T-helper 17 cell (primary cell): Measurements from ENCODE around the gene CYBB. TPM values are rescaled to one million over a fixed set of nuclear protein-coding genes. Genes with fewer than 3 reads are reported as not detected.

Experiments
- ATAC-seq: fragments of 150-1000 bp; cut with Tn5 transposase; 2 replicates; pipeline ENCODE4 v1.10.0; 2021; ENCODE audit warnings: mild to moderate bottlenecking, moderate library complexity
- DNase-seq, 3 donors: peaks; one replicate each; pipeline versions ENCODE4 v3.0.0 to v3.0.0-alpha.2; 2020 to 2021
- H3K9me3 ChIP-seq: one replicate; pipeline ENCODE4 v1.7.0; 2013; ENCODE audit warnings: low read length, mild to moderate bottlenecking; ENCODE audit not compliant: control insufficient read depth, poor library complexity, severe bottlenecking
- H3K27ac Mint-ChIP-seq: one replicate; pipeline ENCODE4 v1.8.0; 2022; ENCODE audit warnings: mild to moderate bottlenecking, moderate library complexity, mixed read lengths
- H3K27me3 Mint-ChIP-seq: one replicate; pipeline ENCODE4 v1.8.0; 2022; ENCODE audit warnings: mixed read lengths
- H3K36me3 Mint-ChIP-seq: one replicate; pipeline ENCODE4 v1.8.0; 2022; ENCODE audit warnings: low read depth, mixed read lengths
- H3K4me1 Mint-ChIP-seq: one replicate; pipeline ENCODE4 v1.8.0; 2022; ENCODE audit warnings: mild to moderate bottlenecking, mixed read lengths
- H3K4me3 Mint-ChIP-seq: one replicate; pipeline ENCODE4 v1.8.0; 2022; ENCODE audit warnings: mild to moderate bottlenecking, moderate library complexity, mixed read lengths
- total RNA-seq, 4 donors: library from RNA in 2 of 4; stranded (reverse) in 2 of 4; gene quantifications; one replicate each; pipeline ENCODE4 v1.2.3 and lab custom pipeline; 2022 to 2026

The CYBB gene
- total RNA-seq, 2 donors from 2014 or later: 2.3 to 15.5 TPM

DNA sequence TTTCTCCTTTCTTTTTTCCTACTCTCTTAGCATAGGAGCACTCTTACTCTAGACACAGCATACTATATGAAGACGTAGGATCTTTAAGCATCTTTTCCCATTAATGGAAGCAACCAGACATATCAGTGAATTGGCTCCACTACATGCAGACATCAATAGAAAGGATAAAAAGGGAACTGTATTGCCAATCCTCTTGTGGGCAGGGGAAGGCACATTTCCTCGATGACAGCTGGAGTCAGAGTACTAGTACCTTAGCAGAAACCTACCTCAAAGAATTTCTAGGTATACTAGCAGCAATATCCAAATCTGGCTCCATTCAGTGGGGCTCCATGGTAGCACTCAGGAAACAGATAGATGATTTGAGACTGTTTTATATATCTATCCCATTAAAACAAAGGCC, 20.1 kb downstream of the CYBB start:
- peaks cover 3% of the 10 kb centered on the region for H3K4me1 Mint-ChIP-seq
- no peak overlapping the region for H3K27ac Mint-ChIP-seq
- no peak for ATAC-seq

GRCh38 chrX:37800717-37801116, 20.9 kb downstream of the CYBB start:
- H3K27ac Mint-ChIP-seq: no peak overlapping the region
- H3K36me3 Mint-ChIP-seq: no peaks in the 10 kb centered on the region
- no peaks in the 10 kb centered on the region for H3K27me3 Mint-ChIP-seq
- DNase-seq (no peak), ATAC-seq (no peak)
- H3K4me1 Mint-ChIP-seq: peaks cover 3% of the 10 kb centered on the region
- H3K4me3 Mint-ChIP-seq: no peak overlapping the region
- no peaks in the 10 kb centered on the region for H3K9me3 ChIP-seq

More for the DNA sequence above, 20.1 kb downstream of the CYBB start:
- no peaks in the 10 kb centered on the region for H3K27me3 Mint-ChIP-seq
- DNase-seq: no peak
- no peaks in the 10 kb centered on the region for H3K36me3 Mint-ChIP-seq
- H3K4me3 Mint-ChIP-seq: no peak overlapping the region
- H3K9me3 ChIP-seq: no peaks in the 10 kb centered on the region

- ATAC-seq: no peak
- Mint-ChIP-seq H3K4me1 (no peaks in the 10 kb centered on the region), H3K27me3 (no peaks in the 10 kb centered on the region), H3K27ac (no peak overlapping the region), H3K36me3 (no peaks in the 10 kb centered on the region), H3K4me3 (no peak overlapping the region)
- no peak for DNase-seq
- H3K9me3 ChIP-seq: no peaks in the 10 kb centered on the region
Observed at GRCh38 chrX:37802028-37802427, 22.2 kb downstream of the CYBB start.

DNA sequence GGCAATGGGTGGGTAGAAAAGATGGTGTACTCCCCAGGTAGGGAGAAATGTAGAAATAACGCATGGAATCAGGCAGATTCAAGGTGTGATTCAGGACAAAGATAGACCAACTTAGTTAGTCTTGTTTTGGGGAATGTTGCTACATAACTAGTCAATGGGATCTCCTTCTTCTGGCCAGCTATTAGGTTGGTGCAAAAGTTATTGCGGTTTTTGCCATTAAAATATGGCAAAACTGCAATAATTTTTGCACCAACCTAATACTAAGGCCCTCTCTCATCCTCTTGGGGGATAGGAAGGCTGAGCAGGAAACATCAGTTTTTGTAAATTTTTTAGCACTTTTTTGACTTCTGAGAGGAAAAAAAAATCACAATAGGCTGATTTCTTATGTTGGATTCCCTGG, 23.2 kb downstream of the CYBB start:
- Mint-ChIP-seq H3K4me1 (no peaks in the 10 kb centered on the region), H3K27ac (no peak overlapping the region), H3K27me3 (no peaks in the 10 kb centered on the region), H3K4me3 (no peak overlapping the region), H3K36me3 (no peaks in the 10 kb centered on the region)
- no peaks in the 10 kb centered on the region for H3K9me3 ChIP-seq
- ATAC-seq (no peak), DNase-seq (no peak)

DNA sequence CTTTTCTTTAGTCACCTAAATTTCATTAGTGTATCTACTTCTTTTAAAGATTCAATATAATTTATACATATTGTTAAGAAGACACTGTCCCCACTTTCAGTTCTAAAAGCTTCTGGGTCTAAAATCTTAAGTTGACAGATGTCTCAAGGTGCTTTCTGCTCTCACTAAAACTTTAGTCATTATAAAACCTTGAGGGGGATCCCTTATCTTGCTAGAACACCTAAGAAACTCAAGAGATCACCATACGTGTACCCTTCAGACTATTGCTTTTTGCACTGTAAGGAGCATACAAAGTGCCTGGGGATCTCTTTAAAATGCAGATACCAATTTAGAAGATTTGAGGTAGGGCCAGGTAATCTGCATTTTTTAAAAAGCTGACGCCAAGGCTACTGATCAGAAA, 30.1 kb downstream of the CYBB start:
- Mint-ChIP-seq H3K4me1 (peaks cover 8% of the 10 kb centered on the region), H3K4me3 (no peak overlapping the region), H3K36me3 (no peaks in the 10 kb centered on the region), H3K27me3 (no peaks in the 10 kb centered on the region), H3K27ac (no peak overlapping the region)
- no peak for DNase-seq
- no peak for ATAC-seq
- H3K9me3 ChIP-seq: no peaks in the 10 kb centered on the region

DNA sequence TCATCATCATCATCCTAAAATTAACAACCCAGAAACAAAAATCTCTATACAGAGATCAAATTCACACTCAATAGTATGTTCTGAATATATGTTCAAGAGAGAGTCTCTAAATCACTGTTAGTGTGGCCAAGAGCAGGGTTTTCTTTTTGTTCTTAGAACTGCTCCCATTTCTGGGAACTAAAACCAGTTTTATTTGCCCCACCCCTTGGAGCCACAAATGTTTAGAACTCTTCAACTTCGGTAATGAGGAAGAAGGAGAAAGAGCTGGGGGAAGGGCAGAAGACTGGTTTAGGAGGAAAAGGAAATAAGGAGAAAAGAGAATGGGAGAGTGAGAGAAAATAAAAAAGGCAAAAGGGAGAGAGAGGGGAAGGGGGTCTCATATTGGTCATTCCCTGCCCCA, 32.3 kb downstream of the CYBB start:
- ATAC-seq (no peak), DNase-seq (no peak)
- peaks cover 5% of the 10 kb centered on the region for H3K27me3 Mint-ChIP-seq
- H3K4me1 Mint-ChIP-seq: peaks cover 8% of the 10 kb centered on the region
- H3K4me3 Mint-ChIP-seq: peak overlapping the region; percentile 28
- no peak overlapping the region for H3K27ac Mint-ChIP-seq
- H3K9me3 ChIP-seq: no peaks in the 10 kb centered on the region
- no peaks in the 10 kb centered on the region for H3K36me3 Mint-ChIP-seq

DNA sequence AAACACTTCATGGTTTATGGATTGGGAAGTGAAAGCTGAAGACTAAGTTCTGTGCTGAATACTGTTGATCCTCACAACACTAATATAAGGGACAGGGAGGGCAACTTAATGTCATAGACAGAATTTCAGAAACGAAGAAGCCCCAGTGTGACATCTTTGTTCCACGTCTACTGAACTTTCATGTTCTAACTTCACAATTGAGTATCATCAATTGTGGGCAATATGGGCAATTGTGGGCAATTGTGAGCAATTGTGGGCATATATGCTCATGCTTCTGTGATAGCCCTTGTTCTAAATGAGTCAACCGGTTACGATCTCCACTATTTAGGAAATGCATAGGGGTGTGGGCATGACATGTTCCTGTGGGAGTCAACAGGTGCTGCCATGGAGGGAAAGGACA, 33.7 kb downstream of the CYBB start:
- H3K27ac Mint-ChIP-seq: no peak overlapping the region
- no peak for ATAC-seq
- H3K4me1 Mint-ChIP-seq: peaks cover 8% of the 10 kb centered on the region
- no peaks in the 10 kb centered on the region for H3K36me3 Mint-ChIP-seq
- no peak overlapping the region for H3K4me3 Mint-ChIP-seq
- no peak for DNase-seq
- peaks cover 5% of the 10 kb centered on the region for H3K27me3 Mint-ChIP-seq
- H3K9me3 ChIP-seq: no peaks in the 10 kb centered on the region

GRCh38 chrX:37815366-37815765, 35.5 kb downstream of the CYBB start:
- Mint-ChIP-seq H3K4me3 (no peak overlapping the region), H3K27ac (no peak overlapping the region), H3K4me1 (peaks cover 8% of the 10 kb centered on the region), H3K36me3 (no peaks in the 10 kb centered on the region), H3K27me3 (peaks cover 5% of the 10 kb centered on the region)
- no peak for ATAC-seq
- no peak for DNase-seq
- no peaks in the 10 kb centered on the region for H3K9me3 ChIP-seq

GRCh38 chrX:37816766-37817165, 36.9 kb downstream of the CYBB start:
- peaks cover 5% of the 10 kb centered on the region for H3K27me3 Mint-ChIP-seq
- H3K4me3 Mint-ChIP-seq: no peak overlapping the region
- DNase-seq (no peak), ATAC-seq (no peak)
- H3K36me3 Mint-ChIP-seq: no peaks in the 10 kb centered on the region
- no peak overlapping the region for H3K27ac Mint-ChIP-seq
- no peaks in the 10 kb centered on the region for H3K9me3 ChIP-seq
- H3K4me1 Mint-ChIP-seq: peaks cover 8% of the 10 kb centered on the region

GRCh38 chrX:37817176-37817575, 37.3 kb downstream of the CYBB start:
- no peak overlapping the region for H3K4me3 Mint-ChIP-seq
- H3K9me3 ChIP-seq: no peaks in the 10 kb centered on the region
- no peaks in the 10 kb centered on the region for H3K36me3 Mint-ChIP-seq
- no peak overlapping the region for H3K27ac Mint-ChIP-seq
- DNase-seq (no peak), ATAC-seq (no peak)
- peaks cover 4% of the 10 kb centered on the region for H3K4me1 Mint-ChIP-seq
- H3K27me3 Mint-ChIP-seq: peaks cover 5% of the 10 kb centered on the region

- H3K36me3 Mint-ChIP-seq: peaks cover 1% of the 10 kb centered on the region
- no peak overlapping the region for H3K4me3 Mint-ChIP-seq
- ATAC-seq: no peak
- no peak for DNase-seq
- H3K4me1 Mint-ChIP-seq: peaks cover 2% of the 10 kb centered on the region
- no peaks in the 10 kb centered on the region for H3K9me3 ChIP-seq
- H3K27me3 Mint-ChIP-seq: peaks cover 5% of the 10 kb centered on the region
- no peak overlapping the region for H3K27ac Mint-ChIP-seq
Observed at GRCh38 chrX:37817579-37817978, 37.7 kb downstream of the CYBB start.

GRCh38 chrX:37818031-37818430, 38.2 kb downstream of the CYBB start:
- Mint-ChIP-seq H3K27me3 (peaks cover 5% of the 10 kb centered on the region), H3K27ac (no peak overlapping the region), H3K36me3 (peaks cover 2% of the 10 kb centered on the region), H3K4me3 (no peak overlapping the region), H3K4me1 (peaks cover 3% of the 10 kb centered on the region)
- DNase-seq (no peak), ATAC-seq (no peak)
- no peaks in the 10 kb centered on the region for H3K9me3 ChIP-seq

- no peak for DNase-seq
- no peaks in the 10 kb centered on the region for H3K9me3 ChIP-seq
- Mint-ChIP-seq H3K27ac (no peak overlapping the region), H3K36me3 (peaks cover 2% of the 10 kb centered on the region), H3K27me3 (peaks cover 5% of the 10 kb centered on the region), H3K4me1 (peaks cover 16% of the 10 kb centered on the region), H3K4me3 (no peak overlapping the region)
- no peak for ATAC-seq
Observed at GRCh38 chrX:37820646-37821045, 40.8 kb downstream of the CYBB start.

DNA sequence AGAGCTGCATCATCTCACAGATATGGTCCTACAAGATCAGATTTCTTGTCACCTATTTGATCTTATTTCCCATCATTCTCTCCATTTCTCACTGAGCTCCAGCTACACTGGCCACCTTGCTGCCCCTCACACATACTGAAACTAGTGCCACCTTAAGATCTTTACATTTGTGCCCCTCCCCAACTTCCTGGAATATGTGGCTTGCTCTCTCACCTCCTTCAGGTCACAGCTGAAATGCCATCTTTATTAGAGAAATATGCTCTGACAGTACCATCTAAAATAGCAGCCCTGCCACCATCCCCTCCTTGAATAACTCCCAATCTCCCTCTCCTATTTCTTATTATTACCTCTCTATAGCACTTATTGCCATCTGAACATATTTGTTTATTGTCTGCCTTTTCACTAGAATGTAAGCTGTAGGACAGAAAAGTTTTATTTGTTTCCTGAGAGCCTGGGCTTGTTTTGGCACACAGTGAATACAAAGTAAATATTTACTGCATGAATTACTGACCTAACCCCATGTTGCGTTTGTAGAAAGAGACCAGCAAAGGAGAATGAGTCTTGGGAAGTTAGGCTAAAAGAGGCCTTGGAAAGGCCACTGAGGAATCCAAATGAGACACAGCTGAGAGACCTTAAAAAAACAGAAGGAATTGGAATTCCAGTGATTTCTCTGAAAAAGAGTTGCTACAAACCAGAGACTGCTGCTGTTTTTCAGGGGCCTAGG, 44.8 kb downstream of the CYBB start:
- H3K9me3 ChIP-seq: no peaks in the 10 kb centered on the region
- peaks cover 2% of the 10 kb centered on the region for H3K36me3 Mint-ChIP-seq
- ATAC-seq (no peak), DNase-seq (no peak)
- no peaks in the 10 kb centered on the region for H3K27me3 Mint-ChIP-seq
- peak overlapping the region; percentile 68 for H3K27ac Mint-ChIP-seq
- H3K4me3 Mint-ChIP-seq: no peak overlapping the region
- peaks cover 21% of the 10 kb centered on the region for H3K4me1 Mint-ChIP-seq
